ENCODE measurements around the gene WFDC2. TPM values are rescaled to one million over a fixed set of nuclear protein-coding genes. Genes with fewer than 3 reads are reported as not detected.

WFDC2 gene
- total RNA-seq = 1.6 and 25.0 TPM in 2 replicates

DNA sequence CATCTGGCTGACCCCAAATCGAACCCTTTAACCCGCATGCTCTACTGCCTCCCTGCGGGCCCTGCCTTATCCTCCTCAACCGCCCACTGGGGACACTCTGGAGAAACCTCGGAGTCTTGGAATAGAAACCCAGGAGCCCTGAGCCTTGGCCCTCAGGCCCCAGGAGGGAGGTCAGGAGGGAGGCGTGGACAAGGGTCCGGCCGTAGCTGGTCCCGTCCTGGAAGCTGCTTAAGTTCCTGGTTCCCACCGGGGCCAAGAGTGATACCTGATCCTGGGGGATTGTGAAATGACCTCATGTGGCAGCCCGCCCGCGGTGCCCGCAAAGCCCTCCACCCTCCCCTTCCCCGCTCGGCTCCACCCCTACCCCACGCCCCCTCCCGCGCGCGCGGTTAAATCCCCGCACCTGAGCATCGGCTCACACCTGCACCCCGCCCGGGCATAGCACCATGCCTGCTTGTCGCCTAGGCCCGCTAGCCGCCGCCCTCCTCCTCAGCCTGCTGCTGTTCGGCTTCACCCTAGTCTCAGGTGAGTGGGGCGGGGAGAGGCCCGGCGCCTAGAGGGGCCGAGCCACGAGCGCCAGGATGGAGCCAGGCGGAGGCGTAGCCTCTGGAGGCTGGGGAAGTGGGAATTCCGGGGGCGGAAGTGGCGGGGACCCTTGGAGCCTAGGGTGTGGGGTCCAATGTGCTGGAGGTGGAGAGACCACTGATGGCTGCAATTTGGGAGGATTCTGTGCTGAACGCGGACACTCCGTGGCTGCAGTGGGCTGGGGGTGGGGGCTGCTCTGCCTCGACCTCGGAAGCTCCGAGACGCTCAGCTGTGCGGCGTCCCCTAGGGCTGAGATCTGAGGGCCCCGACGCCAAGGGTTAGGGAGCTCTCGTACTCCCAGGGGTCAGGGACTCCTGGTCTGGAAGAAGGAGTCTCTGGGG is at the start of gene WFDC2:
WFDC2 (plus strand) TSS at position 418 of the 926 bp plus-strand sequence; CDS start at position 447, 29 bp downstream.
- peak; percentile 62 for DNase-seq (ENCODE audit: low read depth)

DNA sequence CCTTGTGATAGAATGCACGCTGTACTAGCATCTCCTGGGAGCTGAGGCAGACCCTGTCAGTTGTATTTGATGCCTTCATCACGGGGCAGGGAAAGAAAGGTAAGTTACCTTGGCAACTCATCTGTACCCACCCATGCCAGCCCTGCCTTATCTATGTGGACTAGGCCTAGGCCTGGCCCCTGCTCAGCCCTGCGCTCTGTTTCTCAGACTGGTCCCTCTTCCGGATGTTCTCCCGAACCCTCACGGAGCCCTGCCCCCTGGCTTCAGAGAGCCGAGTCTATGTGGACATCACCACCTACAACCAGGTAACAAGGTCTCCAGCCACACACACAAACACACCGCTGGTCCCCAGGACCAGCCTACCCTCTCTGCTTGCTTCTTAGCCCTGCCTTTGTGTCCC is 49.4 kb upstream of the WFDC2 start:
- DNase-seq (ENCODE audit: low read depth) = no peak

DNA sequence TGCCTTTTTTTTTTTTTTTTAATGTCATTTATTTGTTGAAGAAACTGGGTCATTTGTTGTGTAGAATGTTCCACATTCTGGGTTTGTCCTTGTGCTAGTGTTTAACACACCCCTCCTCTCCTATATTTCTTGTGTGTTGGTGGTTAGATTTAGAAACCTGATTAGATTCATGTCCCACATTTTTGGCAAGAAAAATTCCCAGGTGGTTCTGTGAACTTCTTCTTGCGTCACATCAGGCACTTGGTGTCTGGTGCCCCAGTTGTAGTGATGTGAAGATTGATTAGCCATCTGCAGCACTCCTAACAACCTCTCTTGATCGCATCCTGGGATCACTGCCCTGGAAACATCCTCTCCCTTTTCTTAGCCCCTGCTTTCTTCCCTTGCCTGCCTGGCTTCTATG is 45.9 kb upstream of the WFDC2 start:
- no peak for DNase-seq (ENCODE audit: low read depth)

DNA sequence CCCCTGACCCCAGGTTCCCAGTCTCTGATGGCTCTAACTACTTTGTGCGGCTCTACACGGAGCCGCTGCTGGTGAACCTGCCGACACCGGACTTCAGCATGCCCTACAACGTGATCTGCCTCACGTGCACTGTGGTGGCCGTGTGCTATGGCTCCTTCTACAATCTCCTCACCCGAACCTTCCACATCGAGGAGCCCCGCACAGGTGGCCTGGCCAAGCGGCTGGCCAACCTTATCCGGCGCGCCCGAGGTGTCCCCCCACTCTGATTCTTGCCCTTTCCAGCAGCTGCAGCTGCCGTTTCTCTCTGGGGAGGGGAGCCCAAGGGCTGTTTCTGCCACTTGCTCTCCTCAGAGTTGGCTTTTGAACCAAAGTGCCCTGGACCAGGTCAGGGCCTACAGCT is 44.0 kb upstream of the WFDC2 start:
- DNase-seq (ENCODE audit: low read depth) = no peak

DNA sequence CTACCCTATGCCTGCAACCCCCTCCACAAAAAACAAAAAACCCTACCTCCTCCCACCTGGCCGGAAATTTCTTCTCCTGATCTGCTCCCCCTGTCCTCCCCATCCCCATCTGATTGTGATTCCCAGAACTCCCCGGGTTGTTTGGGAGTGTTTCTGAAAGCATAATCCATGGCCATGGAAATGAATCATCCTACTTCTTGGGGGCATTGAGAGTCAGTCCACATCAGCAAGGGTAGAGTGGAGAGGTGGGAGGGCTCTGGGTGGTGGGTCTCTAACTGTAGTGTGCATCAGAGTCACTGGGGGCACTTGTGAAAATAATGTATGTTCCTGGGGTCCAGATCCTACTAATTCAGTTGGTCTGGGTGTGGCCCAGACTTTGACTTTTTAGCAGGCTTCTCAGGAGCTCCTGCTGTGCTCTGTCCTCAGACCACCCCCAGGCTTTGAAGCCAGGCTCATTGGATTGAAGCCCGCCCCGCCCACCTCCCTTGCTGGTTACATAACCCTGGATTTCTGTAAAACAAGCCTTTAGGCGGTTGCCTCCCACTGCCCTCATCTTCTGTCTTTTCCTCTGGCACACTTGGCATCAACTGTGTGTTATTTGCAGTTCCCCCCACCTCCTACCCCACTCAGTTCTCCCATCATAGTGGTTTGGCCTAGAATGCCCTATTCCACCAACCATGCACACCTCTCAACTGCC is 43.1 kb upstream of the WFDC2 start:
- DNase-seq (ENCODE audit: low read depth) = peak; percentile 25

DNA sequence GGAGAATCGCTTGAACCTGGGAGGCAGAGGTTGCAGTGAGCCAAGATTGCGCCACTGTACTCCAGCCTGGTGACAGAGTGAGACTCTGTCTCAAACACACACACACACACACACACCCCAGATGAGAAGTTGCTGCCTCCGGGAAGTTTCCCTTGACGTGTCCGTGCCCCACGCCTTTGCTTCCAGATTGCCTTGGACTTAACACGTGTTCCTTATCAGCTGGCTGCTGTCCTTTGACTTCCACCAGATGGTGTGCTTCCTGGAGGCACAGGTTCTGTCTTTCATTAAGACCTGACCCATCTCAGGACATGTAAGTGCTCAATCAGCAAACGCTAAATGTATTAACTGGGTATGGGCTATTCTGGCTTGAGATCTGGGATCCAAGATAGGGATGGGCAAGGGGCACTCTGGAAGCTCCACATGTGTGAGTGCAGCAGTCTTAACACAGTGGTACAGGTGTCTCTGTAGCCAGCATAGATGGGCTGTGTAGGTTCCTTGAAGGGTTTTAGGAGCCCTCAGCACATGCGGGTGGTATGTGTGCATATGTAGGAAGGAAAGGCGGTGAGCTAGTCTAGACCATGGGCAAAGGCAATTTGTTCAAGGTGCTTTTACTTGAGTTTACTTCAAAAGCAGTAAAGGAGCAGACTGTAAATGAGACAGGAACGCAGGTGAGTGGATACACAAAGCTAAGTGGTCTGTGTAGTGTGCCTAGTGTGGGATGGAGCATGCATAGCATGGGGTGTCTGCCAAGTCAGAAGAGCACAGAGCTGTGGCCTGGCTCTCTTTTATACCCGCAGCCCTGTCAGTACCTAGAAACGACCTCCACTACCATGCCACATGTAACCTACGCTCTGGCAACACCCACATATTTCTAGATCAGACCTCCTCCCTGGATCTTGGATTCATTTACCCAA is 42.1 kb upstream of the WFDC2 start:
- no peak for DNase-seq (ENCODE audit: low read depth)

DNA sequence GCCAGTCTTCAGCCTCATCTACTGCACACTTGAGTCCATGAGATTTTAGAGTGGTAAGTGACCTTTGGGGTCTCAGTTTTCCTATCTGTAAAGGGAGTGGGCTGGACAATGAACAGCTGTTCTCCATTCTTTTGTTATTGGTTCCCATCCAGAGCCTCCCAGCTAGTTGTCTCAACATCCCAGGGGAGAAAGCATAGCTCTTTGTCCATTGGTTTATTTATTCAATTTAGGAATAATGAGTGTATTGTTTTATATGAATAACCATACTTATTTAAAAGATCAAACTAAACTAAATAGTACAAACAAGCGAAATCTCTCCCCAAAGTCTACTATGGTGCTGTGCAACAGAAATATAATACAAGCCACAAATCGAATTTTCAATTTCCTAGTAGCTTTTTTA is 39.9 kb upstream of the WFDC2 start:
- DNase-seq (ENCODE audit: low read depth) = no peak

- no peak for DNase-seq (ENCODE audit: low read depth)
Observed at GRCh38 chr20:45432294-45432693, 37.3 kb upstream of the WFDC2 start.

- peak; percentile 7 for DNase-seq (ENCODE audit: low read depth)
Observed at GRCh38 chr20:45433316-45433715, 36.2 kb upstream of the WFDC2 start.

- DNase-seq (ENCODE audit: low read depth) = no peak
Observed at GRCh38 chr20:45433976-45434375, 35.6 kb upstream of the WFDC2 start.

DNA sequence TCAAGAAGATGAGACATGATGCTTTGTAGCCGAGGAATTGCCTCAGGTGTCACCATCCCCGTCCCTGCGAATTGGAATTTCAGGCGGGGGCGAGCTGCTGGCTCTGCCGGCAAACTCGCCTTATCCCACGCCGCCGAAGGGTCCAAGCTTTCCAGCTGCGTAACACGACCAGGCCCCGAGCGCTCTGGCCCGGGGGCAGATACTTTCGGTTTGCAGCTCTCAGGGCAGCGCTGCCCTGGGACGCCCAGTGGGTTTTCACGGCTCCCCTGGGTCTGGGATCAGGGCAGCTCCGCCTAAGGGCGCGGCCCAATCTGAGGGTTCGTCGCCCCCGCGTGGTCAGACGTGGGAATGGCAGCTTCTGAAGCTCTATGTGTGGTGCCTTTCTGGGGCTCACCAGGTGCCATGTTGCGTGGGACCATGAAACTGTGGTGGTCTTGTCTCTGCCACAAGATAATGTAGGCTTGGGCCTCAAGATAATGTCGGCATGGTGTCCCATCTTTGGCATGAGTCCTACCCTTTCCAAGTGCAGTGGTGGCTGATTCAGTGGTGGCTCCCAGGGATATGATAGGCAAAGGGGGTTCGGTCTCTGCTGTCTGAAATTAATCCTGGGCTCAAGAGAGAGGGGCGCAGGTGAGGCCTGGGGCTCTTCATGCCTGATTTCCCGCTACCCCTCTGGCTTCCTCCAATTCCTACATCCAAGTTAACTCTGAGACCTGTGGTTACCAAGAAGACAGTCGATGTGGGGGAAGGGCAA is 32.6 kb upstream of the WFDC2 start:
- peak; percentile 49 for DNase-seq (ENCODE audit: low read depth)

DNA sequence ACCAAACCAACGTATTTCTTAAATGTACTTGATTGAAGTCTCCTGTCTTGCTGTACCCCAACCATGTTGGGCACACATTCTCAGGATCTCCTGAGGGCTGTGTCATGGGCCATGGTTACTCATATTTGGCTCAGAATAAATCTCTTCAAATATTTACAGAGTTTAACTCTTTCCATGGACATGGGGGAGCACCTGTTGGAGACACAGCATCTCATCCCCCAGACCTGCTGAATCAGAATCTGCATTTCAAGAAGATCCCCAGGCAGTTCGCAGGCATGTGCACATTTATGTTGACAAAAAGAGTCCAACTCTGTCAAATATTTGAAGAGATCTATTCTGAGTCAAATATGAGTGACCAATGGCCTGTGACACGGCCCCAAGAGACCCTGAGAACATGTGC is 29.1 kb upstream of the WFDC2 start:
- no peak for DNase-seq (ENCODE audit: low read depth)

- DNase-seq (ENCODE audit: low read depth) = no peak
Observed at GRCh38 chr20:45440891-45441685, 28.5 kb upstream of the WFDC2 start.

DNA sequence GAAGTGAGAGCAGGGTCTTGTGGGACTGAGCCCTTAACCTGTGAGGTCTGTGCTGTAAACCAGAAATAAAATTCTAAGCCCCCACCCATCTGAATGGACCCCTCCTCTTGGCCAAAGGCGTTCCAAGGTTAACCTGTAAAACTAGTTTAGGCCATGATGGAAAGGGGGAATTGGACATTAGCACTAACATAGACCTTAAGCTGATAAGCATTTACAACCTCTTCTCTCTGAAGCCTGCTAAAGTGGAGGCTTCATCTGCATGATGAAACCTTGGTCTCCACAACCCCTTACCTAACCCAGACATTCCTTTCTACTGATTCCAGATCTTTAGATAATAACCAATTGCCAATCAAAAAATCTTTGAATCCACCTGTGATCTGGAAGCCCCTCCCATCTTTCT is 27.8 kb upstream of the WFDC2 start:
- no peak for DNase-seq (ENCODE audit: low read depth)

GRCh38 chr20:45444050-45444449 is 25.5 kb upstream of the WFDC2 start:
- no peak for DNase-seq (ENCODE audit: low read depth)

DNA sequence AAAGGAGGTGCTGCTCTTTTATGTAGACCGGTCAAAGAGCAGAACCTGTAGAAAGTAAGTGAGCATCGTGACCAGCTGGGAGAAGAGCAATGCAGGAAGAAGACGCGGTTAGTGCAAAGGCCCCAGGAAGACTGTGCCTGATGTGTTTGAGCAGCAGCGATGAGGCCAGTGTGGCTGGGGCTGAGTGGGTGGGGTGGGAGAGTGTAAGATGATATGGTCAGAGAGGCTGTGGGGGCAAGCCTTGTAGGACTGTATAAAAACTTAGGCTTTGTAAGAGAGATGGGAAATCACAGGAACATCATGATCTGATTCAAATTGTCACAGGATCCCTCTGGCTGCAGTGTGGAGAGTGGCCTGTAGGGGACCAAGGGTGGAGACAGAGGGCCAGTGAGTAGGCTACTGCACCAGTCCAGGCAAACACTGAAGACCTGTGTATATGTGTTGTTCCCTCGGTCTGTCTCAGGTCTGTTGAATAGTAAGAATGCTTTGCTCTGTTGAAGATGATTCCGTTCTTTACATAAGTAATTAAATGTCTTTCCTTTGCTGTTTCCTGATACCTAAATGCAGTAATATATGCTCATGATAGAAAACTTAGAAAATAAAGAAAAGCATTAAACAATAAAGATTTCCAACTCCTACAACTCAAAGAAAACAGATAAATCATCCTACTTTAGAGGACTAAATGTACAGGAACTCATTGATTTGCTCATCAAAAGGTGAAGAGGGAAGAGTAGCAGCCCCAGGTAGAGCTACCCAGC is 23.6 kb upstream of the WFDC2 start:
- no peak for DNase-seq (ENCODE audit: low read depth)

DNA sequence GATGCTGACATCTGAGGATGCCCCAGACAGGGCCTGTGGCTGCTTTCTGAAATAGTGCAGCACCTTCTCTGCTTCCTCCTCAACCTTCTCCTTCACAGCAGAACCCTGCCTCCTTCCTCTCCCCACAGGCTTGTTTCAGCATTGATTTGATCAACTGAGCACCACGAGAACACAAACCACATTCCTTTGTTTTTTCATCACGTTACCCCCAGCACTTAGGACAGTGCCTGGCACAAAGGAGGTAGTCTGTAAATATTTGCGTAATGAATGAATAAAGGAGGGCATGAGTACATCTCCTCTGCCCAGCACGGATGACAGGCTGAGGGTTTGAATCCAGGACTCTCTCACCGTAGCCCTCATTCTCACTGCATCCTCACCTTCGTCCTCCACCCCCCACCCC is 21.3 kb upstream of the WFDC2 start:
- DNase-seq (ENCODE audit: low read depth) = peak; percentile 18

- DNase-seq (ENCODE audit: low read depth) = no peak
Observed at GRCh38 chr20:45449528-45449927, 20.0 kb upstream of the WFDC2 start.

- DNase-seq (ENCODE audit: low read depth) = peak; percentile 80
Observed at GRCh38 chr20:45450097-45450818, 19.3 kb upstream of the WFDC2 start.

All from renal cortical epithelial cell (primary cell).